Stimulated activated naive CD4-positive, alpha-beta T cell (primary cell): ENCODE measurements around the gene GABRB3.
"Not testable (repeated sequence)": the region's sequence is repeated elsewhere in the genome, so short reads cannot be mapped to it uniquely, and the experiment has no call there.

Experiments
- DNase-seq, 6 experiments: peaks; one replicate each; lab custom pipeline; 2025; lab: John Stamatoyannopoulos, UW

Gene GABRB3

DNA sequence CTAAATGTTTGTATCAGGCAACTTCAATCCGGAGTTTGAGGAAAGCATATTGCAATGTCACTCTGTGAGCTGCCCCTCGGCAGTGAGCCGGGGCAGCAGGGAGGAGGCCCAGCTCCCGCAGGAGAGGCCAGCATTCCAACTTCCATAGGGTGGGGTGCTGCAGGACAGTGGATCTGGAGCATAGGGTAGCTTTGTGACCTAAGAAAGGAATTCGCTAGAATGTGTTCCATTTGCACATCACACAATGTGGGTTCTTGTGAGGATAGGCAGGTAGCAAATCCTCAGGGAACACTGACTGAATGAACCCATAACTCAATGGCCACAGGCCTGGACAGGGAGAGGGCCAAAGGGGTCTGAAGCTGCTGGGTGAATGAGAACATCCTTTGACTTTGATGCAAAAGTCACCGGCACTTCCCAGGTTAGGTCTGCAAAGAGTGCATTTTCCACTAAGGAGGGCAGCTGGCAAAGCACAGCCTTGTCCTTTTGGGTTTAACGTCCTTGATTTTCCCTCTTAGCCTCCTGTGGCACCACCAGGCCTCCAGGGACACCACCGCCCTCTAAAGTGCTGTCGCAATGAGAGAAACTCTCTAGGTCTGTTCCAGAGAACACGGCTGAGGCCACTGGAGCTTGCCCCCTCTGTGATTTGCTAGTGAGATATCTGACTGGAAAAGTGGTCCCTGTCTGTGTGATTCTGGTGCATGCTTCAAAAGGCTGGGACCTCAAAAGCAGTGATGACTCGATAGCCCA, 36.2 kb downstream of the GABRB3 start:
- DNase-seq: no peak

DNA sequence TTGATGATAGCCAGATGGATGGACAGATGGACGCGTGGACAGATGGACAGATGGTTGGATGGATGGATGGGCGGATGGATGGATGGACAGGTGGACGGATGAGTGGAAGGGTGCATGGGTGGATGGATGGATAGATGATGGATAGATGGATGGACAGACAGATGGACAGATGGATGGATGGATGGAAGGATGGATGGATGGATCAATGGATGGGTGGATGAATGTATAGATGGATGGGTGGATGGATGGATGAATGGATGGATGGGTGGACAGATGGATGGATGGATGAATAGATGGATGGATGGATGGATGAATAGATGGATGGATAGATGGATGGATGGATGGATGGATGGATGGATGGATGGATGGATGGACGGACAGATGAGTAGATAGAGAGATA, 40.9 kb downstream of the GABRB3 start:
- DNase-seq: no peak

DNA sequence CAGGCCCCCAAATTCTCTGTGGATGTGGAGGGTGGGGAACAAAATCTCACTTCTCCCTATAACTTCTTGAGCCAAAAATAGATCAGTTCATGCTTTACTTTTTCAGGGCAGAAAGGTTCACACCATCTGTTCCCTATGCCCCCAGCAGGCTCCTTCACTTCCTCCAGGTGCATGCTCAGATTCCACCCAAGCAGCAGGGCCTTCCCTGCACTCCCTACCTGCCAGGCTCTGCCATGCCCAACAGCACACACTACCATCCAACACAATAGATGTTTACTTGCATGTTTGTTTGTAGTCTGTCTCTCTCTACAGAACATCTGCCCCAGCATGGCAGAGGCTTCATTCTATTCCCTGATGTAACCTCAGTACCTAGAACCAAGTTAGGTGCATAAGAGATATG, 43.3 kb downstream of the GABRB3 start:
- DNase-seq: no peak

DNA sequence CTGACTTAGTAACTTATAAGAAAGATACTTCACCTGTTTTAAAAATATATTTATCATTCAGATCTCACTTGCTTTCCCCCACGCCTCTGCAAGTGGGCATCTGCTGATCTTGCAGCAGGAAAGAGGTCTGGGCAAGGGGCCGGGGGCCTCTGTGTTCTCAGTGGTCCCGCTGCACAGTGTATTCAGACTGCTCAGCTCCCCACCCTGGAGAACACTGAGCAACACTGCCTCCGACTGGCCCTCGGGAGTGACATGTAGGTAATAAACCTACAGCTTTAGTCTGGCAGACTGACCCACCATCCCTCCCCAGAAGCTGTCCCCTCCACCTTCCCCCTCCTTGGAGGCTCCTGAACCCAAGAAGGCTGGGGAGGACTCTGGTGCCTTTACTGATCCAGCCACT, 43.8 kb downstream of the GABRB3 start:
- DNase-seq: no peak

DNA sequence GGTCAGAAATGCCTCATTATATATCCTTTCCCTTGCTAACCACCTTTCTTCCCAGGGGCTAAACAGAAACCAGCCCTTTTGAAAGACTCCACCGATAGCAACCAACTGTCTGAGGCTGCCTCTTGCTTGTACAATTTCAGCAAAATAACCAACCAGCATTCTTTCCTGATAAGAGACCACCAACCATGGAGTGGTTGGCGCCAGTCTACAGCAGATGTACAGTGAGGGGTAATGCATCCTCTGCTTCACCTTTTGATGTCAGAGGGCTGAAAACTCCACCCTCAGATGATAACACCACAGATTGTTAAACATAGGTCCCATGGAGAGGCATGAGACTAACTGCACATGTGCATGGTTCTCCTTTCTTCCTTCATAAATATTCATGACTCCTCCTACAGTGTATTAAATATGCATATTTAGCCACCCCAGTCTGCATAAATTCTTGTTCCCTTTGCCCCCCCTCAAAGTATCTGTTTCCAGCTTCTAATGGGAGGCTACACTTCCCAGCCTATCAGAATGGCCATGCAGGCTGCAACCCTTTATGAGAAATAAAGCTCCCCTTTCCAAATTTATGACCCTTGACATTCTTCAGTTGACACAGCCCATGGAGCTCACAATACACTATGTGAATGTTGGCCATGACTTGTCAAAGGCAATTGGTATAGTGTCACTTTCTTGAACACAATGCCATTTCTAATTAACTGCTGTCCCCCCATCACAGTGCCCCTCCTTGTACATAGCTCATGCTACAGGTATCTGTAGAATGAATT, 48.3 kb downstream of the GABRB3 start:
- DNase-seq: no peak

DNA sequence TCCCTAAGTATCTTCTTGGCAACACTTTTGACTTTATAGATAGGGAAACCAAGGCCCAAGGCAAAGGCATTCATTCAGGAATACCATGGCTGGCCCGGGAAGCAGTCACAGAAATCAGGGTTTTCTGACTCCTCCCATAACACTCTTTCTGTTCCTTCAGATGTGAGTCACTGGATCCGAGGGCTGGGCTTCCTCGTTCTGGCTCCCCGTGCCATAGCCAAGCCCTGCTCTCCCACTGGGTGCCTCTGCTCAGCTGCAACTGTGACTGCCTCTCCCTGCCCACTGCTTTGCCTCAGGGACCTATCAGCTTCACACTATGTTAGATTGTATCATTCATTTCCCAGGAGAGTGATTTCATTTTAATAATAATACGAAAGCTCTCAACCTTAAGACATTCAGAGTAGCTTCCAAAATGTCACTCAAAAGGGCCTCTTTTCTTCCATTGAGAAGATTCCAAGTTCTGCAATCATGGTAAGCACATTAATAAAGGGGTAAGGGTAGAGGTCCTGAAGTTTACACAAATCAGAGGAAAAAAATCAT, 50.2 kb downstream of the GABRB3 start:
- DNase-seq: no peak

DNA sequence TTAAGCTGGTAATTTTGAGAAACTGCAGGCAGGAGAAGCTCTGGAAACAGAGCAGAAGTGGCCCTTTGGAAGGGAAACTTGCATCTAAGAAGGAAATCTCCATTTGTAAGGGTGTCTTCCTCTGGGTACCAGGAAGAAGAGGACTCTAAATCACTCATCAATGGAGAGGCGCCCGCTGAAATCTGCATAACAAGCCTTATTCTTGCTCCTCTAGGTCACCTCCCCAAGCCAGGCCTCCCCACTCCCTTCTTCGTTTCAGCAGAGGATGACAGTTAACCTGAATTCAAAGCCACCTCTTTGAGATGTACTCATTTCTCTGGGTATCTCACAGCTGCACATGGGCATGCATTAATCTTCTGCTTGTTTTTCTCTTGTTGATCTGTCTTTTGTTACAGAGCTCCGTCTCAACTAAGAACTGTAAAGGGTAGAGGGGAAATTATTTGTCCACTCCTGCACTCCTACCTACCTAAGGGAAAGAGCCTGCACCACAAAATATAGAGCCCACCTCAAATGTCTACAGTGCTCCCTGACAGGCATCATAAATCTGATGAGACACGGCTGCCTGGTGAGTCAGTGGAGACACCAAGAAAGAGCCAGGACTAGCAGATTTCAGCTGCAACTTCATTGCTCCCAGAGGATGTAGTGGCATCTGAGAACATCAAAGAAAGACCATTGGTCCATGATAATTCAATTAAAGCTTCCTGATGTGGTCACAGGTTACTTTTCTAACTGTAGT, 51.5 kb downstream of the GABRB3 start:
- DNase-seq: no peak

DNA sequence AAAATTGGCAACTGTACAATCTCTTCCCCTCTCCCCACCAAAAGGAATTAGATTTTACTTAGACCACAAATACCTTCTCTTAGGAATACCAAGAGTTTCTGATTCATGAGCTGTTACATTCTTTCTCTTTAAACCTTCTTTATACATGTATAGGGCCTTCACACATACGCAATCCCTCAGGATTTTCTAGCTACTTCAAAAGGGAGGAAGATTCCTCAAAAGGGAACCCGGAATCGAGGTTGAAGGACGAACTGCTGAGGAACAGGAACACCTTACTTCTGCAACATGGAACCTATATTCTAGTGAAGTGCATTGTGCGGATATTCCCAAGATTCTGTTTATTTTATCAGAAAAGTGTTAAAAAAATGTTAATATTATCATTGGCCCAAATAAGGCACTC, 52.3 kb downstream of the GABRB3 start:
- DNase-seq: no peak

DNA sequence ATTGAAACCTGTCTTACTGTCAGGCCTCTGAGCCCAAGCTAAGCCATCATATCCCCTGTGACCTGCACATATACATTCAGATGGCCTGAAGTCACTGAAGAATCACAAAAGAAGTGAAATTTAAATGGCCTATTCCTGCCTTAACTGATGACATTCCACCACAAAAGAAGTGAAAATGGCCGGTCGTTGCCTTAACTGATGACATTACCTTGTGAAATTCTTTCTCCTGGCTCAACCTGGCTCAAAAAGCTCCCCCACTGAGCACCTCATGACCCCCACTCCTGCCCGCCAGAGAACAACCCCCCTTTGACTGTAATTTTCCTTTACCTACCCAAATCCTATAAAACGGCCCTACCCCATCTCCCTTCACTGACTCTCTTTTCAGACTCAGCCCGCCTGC, 53.0 kb downstream of the GABRB3 start:
- DNase-seq: not testable (repeated sequence)

DNA sequence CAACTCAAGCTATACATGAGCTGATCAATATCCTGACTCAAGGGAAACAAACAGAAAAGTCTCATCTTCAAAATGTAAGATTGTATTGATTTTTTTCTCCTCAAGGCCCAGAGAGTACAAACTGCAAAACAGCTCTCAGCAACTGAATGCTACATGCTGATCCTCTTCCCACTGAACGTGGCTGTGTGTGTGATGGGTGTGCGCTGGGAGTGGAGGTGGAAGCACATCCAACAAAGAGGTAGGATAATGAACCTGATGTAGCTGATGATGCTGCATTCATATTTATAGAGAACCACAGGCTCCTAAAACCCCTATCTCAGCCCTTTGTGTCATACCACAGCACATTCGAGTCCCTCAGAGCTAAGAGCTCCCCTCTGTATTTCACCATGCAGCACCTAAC, 56.8 kb downstream of the GABRB3 start:
- no peak for DNase-seq

DNA sequence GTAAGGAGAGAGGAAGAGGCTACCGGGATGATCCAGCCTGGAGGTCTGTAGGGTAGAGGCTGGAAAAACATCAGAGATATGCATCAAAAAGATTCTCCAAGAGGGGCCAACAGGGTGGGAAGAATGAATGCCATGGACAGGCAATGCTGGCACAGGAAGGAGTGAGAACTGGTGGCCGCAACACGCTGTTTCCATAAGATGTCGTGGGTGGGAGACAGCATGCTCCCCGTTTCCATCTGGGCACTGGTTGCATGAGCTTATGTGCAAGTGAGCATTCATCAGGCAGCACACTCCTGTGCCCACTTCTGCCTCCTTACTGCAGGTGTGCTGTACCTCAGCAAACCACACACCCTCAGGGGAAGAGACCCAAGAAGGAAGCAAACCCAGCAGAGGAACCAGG, 59.4 kb downstream of the GABRB3 start:
- DNase-seq: no peak

DNA sequence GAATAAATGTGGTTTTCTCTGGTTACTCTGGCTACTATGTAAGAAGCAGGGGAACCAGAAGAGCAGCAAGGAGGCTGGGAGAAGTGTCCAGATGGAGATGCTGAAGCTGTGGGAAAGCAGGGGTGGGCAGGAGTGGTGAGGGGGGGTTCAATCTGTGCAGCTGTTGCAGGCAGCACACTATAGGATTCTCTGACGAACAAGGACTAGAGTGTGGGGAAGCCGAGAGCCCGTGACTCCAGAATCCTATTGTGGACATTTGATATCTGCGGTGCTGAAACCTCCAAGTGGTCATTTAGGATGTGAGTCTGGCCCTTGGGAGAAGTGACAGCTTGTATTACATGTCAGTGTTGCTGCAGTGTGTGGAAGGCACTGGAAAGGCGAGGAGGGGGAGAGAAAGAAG, 60.5 kb downstream of the GABRB3 start:
- no peak for DNase-seq

DNA sequence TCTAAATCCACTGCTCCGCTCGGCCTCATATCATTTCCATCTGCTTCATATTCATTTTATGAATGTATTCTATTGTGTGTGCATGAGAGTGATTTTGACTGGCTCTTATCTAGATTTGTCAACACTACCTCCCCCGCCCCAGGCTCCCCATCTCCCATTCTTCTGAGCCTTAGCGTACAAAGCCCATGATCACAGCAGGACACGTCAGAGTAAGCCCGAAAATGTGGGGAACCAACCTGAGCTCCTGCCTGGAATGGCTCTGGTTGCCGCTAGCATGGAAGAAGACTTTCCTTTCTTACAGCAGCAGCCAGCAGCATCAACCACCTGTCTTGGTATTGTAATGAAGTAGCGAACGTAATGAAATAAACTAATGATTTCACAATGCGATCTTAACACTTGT, 61.4 kb downstream of the GABRB3 start:
- DNase-seq: no peak

DNA sequence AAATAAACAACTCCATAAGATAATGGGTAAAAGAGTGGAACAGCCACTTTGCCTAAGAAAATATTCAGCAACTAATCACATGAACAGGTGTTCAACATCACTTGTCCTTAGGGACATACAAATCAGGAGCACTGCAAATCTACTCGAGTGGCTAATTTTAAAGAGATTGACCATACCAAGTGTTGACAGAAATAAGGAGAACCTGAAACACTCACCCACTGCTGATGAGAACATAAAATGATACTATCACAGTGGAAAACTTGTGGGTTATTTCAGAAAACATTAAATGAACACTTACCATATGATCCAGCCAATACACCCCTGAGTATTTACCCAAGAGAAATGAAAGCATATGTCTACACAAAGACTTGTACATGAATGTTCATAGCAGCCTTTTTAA, 70.5 kb downstream of the GABRB3 start:
- DNase-seq: no peak

DNA sequence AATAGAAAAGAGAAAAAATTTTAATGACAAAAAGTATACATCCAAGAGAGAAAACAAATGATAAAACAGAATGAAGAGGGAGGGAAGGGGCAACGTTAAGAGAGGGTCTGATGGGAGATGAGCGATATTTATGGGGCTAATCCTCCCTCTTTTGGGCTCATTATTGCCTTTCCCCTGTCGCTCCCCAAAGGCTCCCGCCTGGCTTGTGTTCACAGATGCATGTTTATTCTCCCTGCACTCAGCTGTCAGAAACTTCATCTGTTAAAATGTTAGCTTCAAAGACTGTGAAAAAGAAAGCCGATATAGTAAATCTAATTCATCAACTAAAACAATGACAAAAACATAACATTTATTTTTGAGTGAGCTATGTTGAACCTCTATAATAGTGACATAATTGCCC, 74.3 kb downstream of the GABRB3 start:
- no peak for DNase-seq

DNA sequence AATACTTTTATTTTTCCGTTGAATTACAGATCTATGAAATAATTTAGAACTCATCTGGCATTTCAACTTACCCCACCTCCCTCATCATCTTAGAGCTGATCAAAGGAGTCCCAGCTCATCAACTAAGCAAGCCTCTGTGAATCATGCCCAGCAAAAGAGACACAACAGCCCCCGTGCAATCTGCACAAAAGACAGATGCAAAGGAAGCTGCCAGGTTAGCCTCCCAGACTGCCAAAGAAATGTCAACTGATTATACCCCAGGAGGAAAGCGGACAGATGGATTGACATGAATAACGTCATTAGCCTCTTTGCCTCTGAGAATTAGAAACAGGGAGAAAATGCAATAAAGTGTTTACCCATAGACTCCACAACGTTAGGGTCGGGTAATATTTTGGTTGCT, 75.0 kb downstream of the GABRB3 start:
- no peak for DNase-seq

DNA sequence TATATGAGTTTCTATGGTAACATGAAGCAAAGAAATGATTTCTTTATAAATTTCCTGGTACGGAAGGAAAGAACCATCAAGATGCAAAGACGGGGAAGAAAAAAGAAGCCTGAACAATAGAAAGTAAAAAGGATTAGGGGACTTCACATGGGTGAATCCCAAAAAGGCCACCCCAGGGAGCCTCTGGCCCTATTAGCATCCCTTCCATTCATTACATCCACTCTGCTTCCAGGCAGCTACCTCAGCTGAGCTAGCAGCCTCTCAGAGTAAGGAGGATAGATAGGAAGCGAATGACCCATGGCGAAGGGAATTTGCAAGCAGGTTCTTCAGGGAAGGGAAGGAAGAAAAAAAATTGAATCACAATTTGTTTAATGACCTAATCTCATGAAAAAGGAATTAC, 81.6 kb downstream of the GABRB3 start:
- no peak for DNase-seq

DNA sequence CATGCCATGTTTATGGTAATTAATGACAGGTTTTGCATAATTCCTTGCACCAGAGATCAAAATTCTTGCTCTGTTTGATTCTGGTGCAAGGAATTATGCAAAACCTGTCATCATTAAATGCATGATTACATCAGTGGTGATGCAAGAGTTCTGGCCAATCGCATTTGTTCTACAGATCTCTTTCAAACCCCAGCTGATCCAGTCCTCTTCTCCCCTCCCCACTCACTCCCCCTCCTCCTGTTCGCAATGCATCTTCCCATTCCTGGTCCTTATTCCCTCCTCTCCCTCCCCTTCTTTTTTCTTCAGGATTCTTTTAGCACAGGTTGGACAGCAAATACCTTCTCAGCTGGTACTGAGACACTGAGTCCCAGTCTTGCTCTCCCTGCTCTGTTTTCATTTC, 82.1 kb downstream of the GABRB3 start:
- no peak for DNase-seq

DNA sequence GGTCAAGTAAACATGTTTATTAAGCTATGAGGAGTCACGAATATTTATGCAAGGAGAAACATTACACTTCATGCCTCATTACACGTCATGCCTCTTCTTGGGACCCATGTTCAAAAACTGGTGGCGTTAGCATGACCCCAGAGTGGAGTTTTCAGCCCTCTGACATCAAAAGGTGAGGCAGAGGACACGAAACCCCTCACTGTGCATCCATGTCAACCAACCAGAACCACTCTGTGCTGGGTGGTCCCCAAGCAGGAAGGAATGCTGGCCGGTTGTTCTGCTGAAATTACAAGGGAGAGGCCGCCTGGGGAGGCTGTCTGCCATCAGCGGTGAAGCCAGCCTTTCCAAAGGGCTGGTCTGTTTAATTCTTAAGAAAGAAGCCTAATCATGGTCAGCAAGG, 83.4 kb downstream of the GABRB3 start:
- no peak for DNase-seq

DNA sequence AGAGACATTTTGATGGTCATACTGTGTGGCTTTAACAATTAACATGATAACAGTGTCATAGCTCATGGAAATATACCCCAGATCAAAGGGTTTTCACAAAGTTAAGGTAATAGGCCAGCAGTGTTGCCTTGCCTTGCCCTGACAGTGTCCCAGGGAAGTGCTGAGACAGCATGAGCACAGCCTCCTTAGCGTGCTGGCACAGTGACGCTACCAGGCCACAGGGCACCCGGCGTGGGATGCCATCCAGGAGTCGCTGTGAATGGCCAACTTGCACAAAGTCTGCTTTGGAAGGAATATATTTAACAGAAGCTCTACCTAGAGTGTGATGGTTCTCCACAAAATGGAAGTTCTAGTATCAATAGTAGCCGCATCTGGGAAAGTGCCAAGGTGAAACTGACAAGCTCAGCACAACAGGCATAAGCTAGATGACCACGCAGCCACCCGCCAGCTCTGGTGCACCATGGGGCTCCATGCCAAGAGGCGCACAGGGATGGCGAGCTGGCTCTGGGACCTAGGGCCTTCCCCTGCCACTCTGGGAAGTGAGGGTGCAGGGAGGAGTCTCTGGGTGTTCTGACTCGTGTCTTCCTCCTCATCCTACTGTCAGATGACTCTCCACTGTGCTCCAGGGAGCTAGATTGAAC, 86.2 kb downstream of the GABRB3 start:
- DNase-seq: no peak

DNA sequence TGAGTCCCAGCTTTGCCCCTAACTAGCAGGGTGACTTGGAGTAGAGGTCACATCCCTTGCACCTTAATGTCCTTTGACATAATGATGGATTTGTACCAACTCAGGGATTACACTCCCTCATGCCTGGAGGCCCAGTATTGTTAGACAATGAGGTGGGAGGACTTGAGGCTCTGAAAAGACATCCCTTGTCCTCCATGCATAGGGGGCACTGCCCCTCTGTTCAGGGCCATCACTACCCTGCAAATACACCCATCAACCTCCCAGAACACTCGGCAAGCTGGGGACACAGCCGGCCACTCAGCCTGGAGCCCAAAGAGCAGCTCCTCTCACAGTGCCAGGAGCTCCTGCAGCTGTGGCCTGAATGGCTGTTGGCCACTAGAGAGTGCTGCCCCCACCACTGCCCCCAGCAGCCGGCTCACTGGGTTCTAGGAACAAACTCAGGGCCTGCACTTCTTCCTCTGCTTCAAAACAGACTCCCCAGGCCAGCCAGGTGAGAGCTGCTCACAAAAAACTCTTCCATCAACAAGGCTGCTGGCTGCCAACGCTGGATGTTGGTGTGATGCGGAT, 90.2 kb downstream of the GABRB3 start:
- DNase-seq: no peak

DNA sequence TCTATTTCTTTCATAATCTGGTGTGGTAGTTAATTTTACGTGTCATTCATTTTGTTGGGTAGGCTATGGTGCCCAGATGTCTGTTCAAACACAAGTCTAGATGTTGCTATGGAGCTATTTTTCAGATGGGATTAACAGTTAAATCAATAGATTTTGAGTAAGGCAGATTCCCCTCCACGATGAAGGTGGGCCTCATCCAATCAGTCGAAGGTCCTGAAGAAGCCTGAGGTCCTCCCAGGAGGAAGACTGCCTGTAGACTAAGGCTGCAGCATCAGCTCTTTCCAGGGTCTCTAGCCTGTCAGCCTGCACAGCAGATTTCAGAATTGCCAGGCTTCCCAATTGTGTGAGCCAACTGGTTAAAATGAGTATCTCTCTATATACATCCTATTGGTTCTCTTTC, 92.9 kb downstream of the GABRB3 start:
- no peak for DNase-seq
